ENCODE data around the gene PLCD3. TPM values are rescaled to one million over a fixed set of nuclear protein-coding genes. Genes with fewer than 3 reads are reported as not detected.

Gene PLCD3
- total and polyA plus RNA-seq, 9 of the 15 experiments (the other 6 are each of a cell fraction or from before 2014, with no cell fraction given) = 0.20 to 22.6 (median 7.5) TPM

DNA sequence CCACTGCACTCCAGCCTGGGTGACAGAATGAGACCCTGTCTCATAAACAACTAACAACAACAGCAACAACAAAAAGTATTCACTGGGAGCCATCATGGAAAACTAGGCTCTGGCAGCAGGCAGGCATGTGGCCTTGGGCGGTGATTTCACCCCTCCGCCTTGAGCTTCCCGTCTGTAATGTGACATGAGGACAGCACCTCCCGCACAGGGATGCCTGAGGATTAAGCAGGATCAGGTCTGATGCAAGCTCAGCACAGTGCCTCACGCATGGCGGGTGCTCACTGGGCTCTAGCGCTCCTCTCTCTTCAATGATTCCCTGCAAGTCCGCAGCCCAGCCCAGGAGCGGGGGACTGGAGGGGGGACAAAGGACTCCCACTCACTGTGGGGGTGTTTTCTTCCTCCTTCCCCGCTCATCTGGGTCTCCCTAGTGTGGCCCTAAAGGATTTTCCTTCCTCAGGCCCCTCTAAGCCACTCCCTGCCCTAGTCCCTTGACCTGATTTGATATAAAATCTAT lies 2.8 kb downstream of the PLCD3 start (continued):
- TF ChIP-seq, protein P1, sequence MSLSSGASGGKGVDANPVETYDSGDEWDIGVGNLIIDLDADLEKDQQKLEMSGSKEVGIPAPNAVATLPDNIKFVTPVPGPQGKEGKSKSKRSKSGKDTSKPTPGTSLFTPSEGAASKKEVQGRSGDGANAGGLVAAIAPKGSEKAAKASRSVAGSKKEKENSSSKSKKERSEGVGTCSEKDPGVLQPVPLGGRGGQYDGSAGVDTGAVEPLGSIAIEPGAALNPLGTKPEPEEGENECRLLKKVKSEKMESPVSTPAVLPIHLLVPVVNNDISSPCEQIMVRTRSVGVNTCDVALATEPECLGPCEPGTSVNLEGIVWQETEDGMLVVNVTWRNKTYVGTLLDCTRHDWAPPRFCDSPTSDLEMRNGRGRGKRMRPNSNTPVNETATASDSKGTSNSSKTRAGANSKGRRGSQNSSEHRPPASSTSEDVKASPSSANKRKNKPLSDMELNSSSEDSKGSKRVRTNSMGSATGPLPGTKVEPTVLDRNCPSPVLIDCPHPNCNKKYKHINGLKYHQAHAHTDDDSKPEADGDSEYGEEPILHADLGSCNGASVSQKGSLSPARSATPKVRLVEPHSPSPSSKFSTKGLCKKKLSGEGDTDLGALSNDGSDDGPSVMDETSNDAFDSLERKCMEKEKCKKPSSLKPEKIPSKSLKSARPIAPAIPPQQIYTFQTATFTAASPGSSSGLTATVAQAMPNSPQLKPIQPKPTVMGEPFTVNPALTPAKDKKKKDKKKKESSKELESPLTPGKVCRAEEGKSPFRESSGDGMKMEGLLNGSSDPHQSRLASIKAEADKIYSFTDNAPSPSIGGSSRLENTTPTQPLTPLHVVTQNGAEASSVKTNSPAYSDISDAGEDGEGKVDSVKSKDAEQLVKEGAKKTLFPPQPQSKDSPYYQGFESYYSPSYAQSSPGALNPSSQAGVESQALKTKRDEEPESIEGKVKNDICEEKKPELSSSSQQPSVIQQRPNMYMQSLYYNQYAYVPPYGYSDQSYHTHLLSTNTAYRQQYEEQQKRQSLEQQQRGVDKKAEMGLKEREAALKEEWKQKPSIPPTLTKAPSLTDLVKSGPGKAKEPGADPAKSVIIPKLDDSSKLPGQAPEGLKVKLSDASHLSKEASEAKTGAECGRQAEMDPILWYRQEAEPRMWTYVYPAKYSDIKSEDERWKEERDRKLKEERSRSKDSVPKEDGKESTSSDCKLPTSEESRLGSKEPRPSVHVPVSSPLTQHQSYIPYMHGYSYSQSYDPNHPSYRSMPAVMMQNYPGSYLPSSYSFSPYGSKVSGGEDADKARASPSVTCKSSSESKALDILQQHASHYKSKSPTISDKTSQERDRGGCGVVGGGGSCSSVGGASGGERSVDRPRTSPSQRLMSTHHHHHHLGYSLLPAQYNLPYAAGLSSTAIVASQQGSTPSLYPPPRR (CRISPR knock-in tag; IDR thresholded peaks at IDR 0.05; ENCODE audit: borderline replicate concordance) = no peak
- TF ChIP-seq L3MBTL2 (IDR thresholded peaks at IDR 0.05) = peak; percentile 26; the same call in 1 of the 2 replicates
- 0 out of 4 replicates have a peak, but pooled peaks of 1 of the 2 experiments have one; percentile 21 for TF ChIP-seq NRF1 (conservative IDR thresholded peaks at IDR 0.05 in 1 of 2, IDR thresholded peaks at IDR 0.05 in 1 of 2)
- TF ChIP-seq RUNX1 (IDR thresholded peaks at IDR 0.05; ENCODE audit: low read depth) = no peak
- no peak for TF ChIP-seq BCL6 (CRISPR knock-in tag; IDR thresholded peaks at IDR 0.05)
- TF ChIP-seq NFYB (IDR thresholded peaks at IDR 0.05; ENCODE audit: extremely low read depth, insufficient read length) = no peak
- no peak for TF ChIP-seq ZZZ3 (IDR thresholded peaks at IDR 0.05)
- TF ChIP-seq ZNF263 (CRISPR knock-in tag; IDR thresholded peaks at IDR 0.05; ENCODE audit: borderline replicate concordance) = peak; percentile 42; the same call in 1 of the 2 replicates

All from K562 (cell line).